H9 (cell line): ENCODE results near the gene RAB1B. TPM values are rescaled to one million over a fixed set of nuclear protein-coding genes. Genes with fewer than 3 reads are reported as not detected.

Experiments
- DNase-seq: peaks from one replicate; pipeline ENCODE4 v3.0.0-alpha.2; 2017
- H2AFZ ChIP-seq: one replicate; pipeline ENCODE4 v1.6.1; 2013; ENCODE audit warnings: mild to moderate bottlenecking, low read length, control low read depth, moderate library complexity
- H2AK5ac ChIP-seq: 2 replicates; pipeline ENCODE4 v1.6.1; 2013; ENCODE audit warnings: low read length, control low read depth, mixed read lengths; ENCODE audit not compliant: insufficient read length
- H2BK120ac ChIP-seq: one replicate; pipeline ENCODE4 v1.6.1; 2013; ENCODE audit warnings: low read depth, mild to moderate bottlenecking, low read length, control low read depth, inconsistent platforms; ENCODE audit not compliant: poor library complexity, severe bottlenecking
- H2BK12ac ChIP-seq: 2 replicates; pipeline ENCODE4 v1.6.1; 2013; ENCODE audit warnings: low read length, control low read depth, mixed read lengths, low read depth; ENCODE audit not compliant: insufficient read length
- H2BK15ac ChIP-seq: 2 replicates; pipeline ENCODE4 v1.6.1; 2013; ENCODE audit warnings: low read depth, low read length, control low read depth
- H2BK20ac ChIP-seq: one replicate; pipeline ENCODE4 v1.6.1; 2013; ENCODE audit warnings: low read depth, mild to moderate bottlenecking, low read length, control low read depth, inconsistent platforms; ENCODE audit not compliant: poor library complexity, severe bottlenecking
- H2BK5ac ChIP-seq: 2 replicates; pipeline ENCODE4 v1.6.1; 2013; ENCODE audit warnings: low read length, control low read depth, mixed read lengths; ENCODE audit not compliant: insufficient read length
- H3K14ac ChIP-seq: 2 replicates; pipeline ENCODE4 v1.6.1; 2013; ENCODE audit warnings: low read length, control low read depth; ENCODE audit not compliant: insufficient read depth
- H3K18ac ChIP-seq: 2 replicates; pipeline ENCODE4 v1.6.1; 2013; ENCODE audit warnings: low read depth, mild to moderate bottlenecking, mixed read lengths, low read length, control low read depth; ENCODE audit not compliant: insufficient read length
- H3K23ac ChIP-seq: 2 replicates; pipeline ENCODE4 v1.6.1; 2013; ENCODE audit warnings: low read length, control low read depth, mixed read lengths, low read depth; ENCODE audit not compliant: insufficient read length
- H3K23me2 ChIP-seq: 2 replicates; pipeline ENCODE4 v1.6.1; 2013; ENCODE audit warnings: low read depth, mild to moderate bottlenecking, mixed read lengths, low read length, control low read depth; ENCODE audit not compliant: insufficient read length, poor library complexity, severe bottlenecking
- H3K27ac ChIP-seq: 2 replicates; pipeline ENCODE4 v1.5.1; 2013; ENCODE audit warnings: low read length, control low read depth, mixed read lengths, low read depth; ENCODE audit not compliant: insufficient read length
- H3K27me3 ChIP-seq: 2 replicates; pipeline ENCODE4 v1.6.1; 2013; ENCODE audit warnings: low read length, control low read depth, inconsistent platforms; ENCODE audit not compliant: insufficient read depth
- H3K4ac ChIP-seq: 2 replicates; pipeline ENCODE4 v1.6.1; 2013; ENCODE audit warnings: low read depth, mild to moderate bottlenecking, control low read depth, inconsistent platforms, low read length, moderate library complexity
- H3K4me1 ChIP-seq: 2 replicates; pipeline ENCODE4 v1.6.1; 2013; ENCODE audit warnings: low read length, control low read depth, inconsistent platforms; ENCODE audit not compliant: insufficient read depth
- H3K4me2 ChIP-seq: 2 replicates; pipeline ENCODE4 v1.6.1; 2013; ENCODE audit warnings: low read length, control low read depth, mixed read lengths; ENCODE audit not compliant: insufficient read length, insufficient read depth
- H3K56ac ChIP-seq: 2 replicates; pipeline ENCODE4 v1.6.1; 2013; ENCODE audit warnings: low read depth, mild to moderate bottlenecking, mixed read lengths, low read length, control low read depth; ENCODE audit not compliant: insufficient read length
- H3K79me1 ChIP-seq: 2 replicates; pipeline ENCODE4 v1.6.1; 2013; ENCODE audit warnings: low read depth, mild to moderate bottlenecking, moderate library complexity, low read length, control low read depth, inconsistent platforms; ENCODE audit not compliant: insufficient read depth, poor library complexity, severe bottlenecking
- H3K79me2 ChIP-seq: 2 replicates; pipeline ENCODE4 v1.6.1; 2013; ENCODE audit warnings: low read length, control low read depth, inconsistent platforms; ENCODE audit not compliant: insufficient read depth
- H3K9ac ChIP-seq: 2 replicates; pipeline ENCODE4 v1.6.1; 2013; ENCODE audit warnings: low read length, control low read depth, mixed read lengths; ENCODE audit not compliant: insufficient read length; ENCODE audit errors: extremely low read depth
- H3K9me3 ChIP-seq: one replicate; pipeline ENCODE4 v1.6.1; 2013; ENCODE audit warnings: low read depth, low read length, inconsistent platforms; ENCODE audit not compliant: control insufficient read depth
- H3T11ph ChIP-seq: one replicate; pipeline ENCODE4 v1.6.1; 2013; ENCODE audit warnings: mild to moderate bottlenecking, low read length, control low read depth, inconsistent platforms
- H4K20me1 ChIP-seq: one replicate; pipeline ENCODE4 v1.6.1; 2013; ENCODE audit not compliant: control insufficient read depth, insufficient read length, insufficient read depth
- H4K5ac ChIP-seq: 2 replicates; pipeline ENCODE4 v1.6.1; 2013; ENCODE audit warnings: low read depth, mild to moderate bottlenecking, mixed read lengths, low read length, control low read depth; ENCODE audit not compliant: insufficient read length
- H4K8ac ChIP-seq: replicated peaks from 2 replicates; pipeline ENCODE4 v1.6.1; 2013; ENCODE audit warnings: low read length, control low read depth, mixed read lengths, low read depth; ENCODE audit not compliant: insufficient read length
- H4K91ac ChIP-seq: 2 replicates; pipeline ENCODE4 v1.6.1; 2013; ENCODE audit warnings: low read depth, mild to moderate bottlenecking, moderate library complexity, mixed read lengths, low read length, control low read depth; ENCODE audit not compliant: insufficient read length
- H3K27ac Mint-ChIP-seq, 3 experiments: 2 replicates in 2 of 3; 3 replicates in 1 of 3; pipeline ENCODE4 v1.8.0; 2020 to 2021; ENCODE audit warnings: mixed read lengths in 3 of 3, mild to moderate bottlenecking in 1 of 3, moderate library complexity in 1 of 3
- H3K27me3 Mint-ChIP-seq: 2 replicates; pipeline ENCODE4 v1.8.0; 2021; ENCODE audit warnings: low read depth, mild to moderate bottlenecking, moderate library complexity, mixed read lengths
- H3K36me3 Mint-ChIP-seq, 3 experiments: 2 replicates in 2 of 3; 3 replicates in 1 of 3; pipeline ENCODE4 v1.8.0; 2020 to 2021; ENCODE audit warnings: low read depth in 3 of 3, mixed read lengths in 3 of 3; ENCODE audit not compliant: insufficient read depth in 1 of 3
- H3K4me1 Mint-ChIP-seq, 2 experiments: 2 replicates each; pipeline ENCODE4 v1.8.0; 2020; ENCODE audit warnings: mixed read lengths in 2 of 2
- H3K4me3 Mint-ChIP-seq, 2 experiments: 2 replicates in 1 of 2; 3 replicates in 1 of 2; pipeline ENCODE4 v1.8.0; 2020 to 2021; ENCODE audit warnings: mild to moderate bottlenecking in 2 of 2, mixed read lengths in 2 of 2, moderate library complexity in 1 of 2
- H3K9me3 Mint-ChIP-seq, 2 experiments: 2 replicates in 1 of 2; 3 replicates in 1 of 2; pipeline ENCODE4 v1.8.0; 2020; ENCODE audit warnings: mild to moderate bottlenecking in 2 of 2, mixed read lengths in 2 of 2, moderate library complexity in 1 of 2
- WGBS: extraction: QIAGEN DNeasy Blood & Tissue Kit; methylation state at CpG from one replicate; pipeline ENCODE4 v1.1.7; 2013; ENCODE audit warnings: missing lambda C conversion rate, low lambda C conversion rate, mixed read lengths; ENCODE audit not compliant: insufficient read length; ENCODE audit errors: extremely low coverage; 5-methylcytosine and 5-hydroxymethylcytosine counted together
- total RNA-seq: library from RNA; stranded (reverse); gene quantifications from 2 replicates; pipeline ENCODE4 v1.2.1, GENCODE V29; 2021
- TF ChIP-seq, protein P1 (sequence below): fragments of 200-600 bp; sonication (generic); conservative IDR thresholded peaks from 3 replicates; pipeline ENCODE4 v1.8.0; 2021; ENCODE audit warnings: antibody characterized with exemption, mild to moderate bottlenecking

The RAB1B gene
- total RNA-seq, 1 experiment from 2014 or later, result 118 TPM

DNA sequence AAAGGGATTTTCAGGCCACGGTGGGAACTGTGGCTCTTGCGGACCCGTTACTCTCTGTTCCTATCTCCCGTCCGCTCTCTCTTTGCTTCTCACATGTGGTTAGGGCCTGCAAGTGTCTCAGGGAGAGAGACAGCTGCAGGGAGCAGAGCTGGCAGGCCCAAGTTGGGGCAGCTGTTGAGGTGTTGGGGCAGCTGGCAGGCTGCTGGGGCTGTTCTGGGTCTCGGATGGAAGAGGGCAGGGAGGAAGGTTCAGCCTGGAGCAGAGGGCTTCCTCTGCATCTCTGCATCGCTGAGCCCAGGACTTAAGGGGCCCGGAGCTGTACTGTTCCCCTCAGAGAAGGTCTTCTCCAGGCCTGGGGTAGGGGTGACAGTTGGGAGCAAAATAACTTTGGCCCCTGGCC is 7.0 kb downstream of the RAB1B start:
- no peak overlapping the region for H3K56ac ChIP-seq
- H4K91ac ChIP-seq, result no peak overlapping the region
- DNase-seq, result no peak
- peaks cover 2% of the 10 kb centered on the region; the same call in 1 of the 2 replicates for H3K79me2 ChIP-seq
- Mint-ChIP-seq H3K36me3 (peaks cover 7 to 42% (median 38%) of the 10 kb centered on the region in 3 experiments; a peak in 6 of 7 replicates), H3K9me3 (no peaks in the 10 kb centered on the region), H3K4me1 (peaks cover 10 to 13% of the 10 kb centered on the region in 2 experiments), H3K4me3 (no peak overlapping the region), H3K27ac (no peak overlapping the region), H3K27me3 (peaks cover 16% of the 10 kb centered on the region)
- H4K5ac ChIP-seq, result no peak overlapping the region
- H3K23me2 ChIP-seq, result no peaks in the 10 kb centered on the region
- TF ChIP-seq, protein P1, sequence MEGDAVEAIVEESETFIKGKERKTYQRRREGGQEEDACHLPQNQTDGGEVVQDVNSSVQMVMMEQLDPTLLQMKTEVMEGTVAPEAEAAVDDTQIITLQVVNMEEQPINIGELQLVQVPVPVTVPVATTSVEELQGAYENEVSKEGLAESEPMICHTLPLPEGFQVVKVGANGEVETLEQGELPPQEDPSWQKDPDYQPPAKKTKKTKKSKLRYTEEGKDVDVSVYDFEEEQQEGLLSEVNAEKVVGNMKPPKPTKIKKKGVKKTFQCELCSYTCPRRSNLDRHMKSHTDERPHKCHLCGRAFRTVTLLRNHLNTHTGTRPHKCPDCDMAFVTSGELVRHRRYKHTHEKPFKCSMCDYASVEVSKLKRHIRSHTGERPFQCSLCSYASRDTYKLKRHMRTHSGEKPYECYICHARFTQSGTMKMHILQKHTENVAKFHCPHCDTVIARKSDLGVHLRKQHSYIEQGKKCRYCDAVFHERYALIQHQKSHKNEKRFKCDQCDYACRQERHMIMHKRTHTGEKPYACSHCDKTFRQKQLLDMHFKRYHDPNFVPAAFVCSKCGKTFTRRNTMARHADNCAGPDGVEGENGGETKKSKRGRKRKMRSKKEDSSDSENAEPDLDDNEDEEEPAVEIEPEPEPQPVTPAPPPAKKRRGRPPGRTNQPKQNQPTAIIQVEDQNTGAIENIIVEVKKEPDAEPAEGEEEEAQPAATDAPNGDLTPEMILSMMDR, result no peak
- no peaks in the 10 kb centered on the region for H3K27me3 ChIP-seq
- H3K79me1 ChIP-seq, result no peaks in the 10 kb centered on the region
- H2BK120ac ChIP-seq, result no peak overlapping the region
- H2AFZ ChIP-seq, result no peak overlapping the region
- H3K4me2 ChIP-seq, result no peak overlapping the region
- no peak overlapping the region for H3K14ac ChIP-seq
- no peak overlapping the region for H2AK5ac ChIP-seq
- H3K18ac ChIP-seq, result no peak overlapping the region
- no peak overlapping the region for H2BK12ac ChIP-seq
- no peak overlapping the region for H4K8ac ChIP-seq
- no peaks in the 10 kb centered on the region for H3K9me3 ChIP-seq
- no peak overlapping the region for H3K23ac ChIP-seq
- H2BK20ac ChIP-seq, result no peak overlapping the region
- H3K27ac ChIP-seq, result no peak overlapping the region
- WGBS, result no CpG with 5 or more reads among the region's 8 CpGs
- H4K20me1 ChIP-seq, result no peaks in the 10 kb centered on the region
- no peak overlapping the region for H3K9ac ChIP-seq
- H2BK5ac ChIP-seq, result no peak overlapping the region
- H2BK15ac ChIP-seq, result no peak overlapping the region
- no peak overlapping the region for H3K4ac ChIP-seq
- H3T11ph ChIP-seq, result no peak overlapping the region
- no peaks in the 10 kb centered on the region for H3K4me1 ChIP-seq
